DND-41 (cell line): ENCODE measurements around the gene KRT4.

Source experiments
- CTCF ChIP-seq: IDR thresholded peaks from 2 replicates; pipeline ENCODE4 v1.5.1; 2012; ENCODE audit warnings: borderline replicate concordance, low read length, moderate library complexity, mild to moderate bottlenecking; ENCODE audit not compliant: poor library complexity, severe bottlenecking; ENCODE audit errors: extremely low read depth
- EZH2 ChIP-seq: IDR thresholded peaks from 3 replicates; pipeline ENCODE4 v1.6.1; 2012; ENCODE audit warnings: borderline replicate concordance, low read depth, mild to moderate bottlenecking, moderate library complexity, low read length, inconsistent platforms; ENCODE audit not compliant: severe bottlenecking

GRCh38 chr12:52829986-52830770 lies 16.3 kb upstream of the KRT4 start:
- TF ChIP-seq EZH2 (no peak), CTCF (no peak)
